K562 (cell line): ENCODE results near the gene NPDC1. TPM values are rescaled to one million over a fixed set of nuclear protein-coding genes. Genes with fewer than 3 reads are reported as not detected.

Experiments
- ATAC-seq: fragments of 200-7000 bp; cut with Tn5 transposase; 3 replicates; pipeline ENCODE4 v1.9.1; 2020; ENCODE audit warnings: moderate library complexity
- BruUV-seq: library from RNA; stranded (reverse); fragments of 400-500 nt; replicated peaks from 2 replicates; lab custom pipeline; 2021; lab: Mats Ljungman, UMichigan
- CTCF ChIA-PET: fragments of 300-600 bp; formaldehyde crosslinking; extraction: SDS; loops from one replicate; lab custom pipeline; 2021; ENCODE audit warnings: low intra/inter-chr PET ratio; lab: Yijun Ruan, JAX
- POLR2A ChIA-PET: fragments of 300-600, 350-650 bp; sonication (Branson Sonifier 250); formaldehyde crosslinking; extraction: SDS; loops from one replicate; lab custom pipeline; 2021; ENCODE audit warnings: antibody characterized with exemption, inconsistent platforms; lab: Yijun Ruan, JAX
- DNase-seq, 4 experiments: peaks; one replicate each; pipeline versions ENCODE4 v3.0.0 to v3.0.0-alpha.2; 2011 to 2018; ENCODE audit warnings: low spot score in 3 of 4, mixed read lengths in 3 of 4; ENCODE audit errors: extremely low read depth in 1 of 4
- FAIRE-seq: peaks from 2 replicates; lab custom pipeline; 2011; peaks lifted over from hg19 to GRCh38; lab: Jason Lieb, UNC
- H2AFZ ChIP-seq: 2 replicates; pipeline ENCODE4 v1.6.0; 2011; ENCODE audit warnings: low read depth, low read length, control low read depth, inconsistent platforms
- H3K27ac ChIP-seq: fragments of 200-600 bp; 3 replicates; pipeline ENCODE4 v1.8.0; 2011; ENCODE audit warnings: low read depth, mild to moderate bottlenecking, control low read depth, inconsistent platforms, low read length, moderate library complexity, mixed read lengths; ENCODE audit errors: extremely low read depth
- H3K27me3 ChIP-seq, 2 experiments: fragments of 300-600 bp in 1 of 2; 2 replicates in 1 of 2; 3 replicates in 1 of 2; pipeline versions ENCODE4 v1.6.0 to v1.8.0; 2011; ENCODE audit warnings: inconsistent platforms in 2 of 2, low read length in 2 of 2, mild to moderate bottlenecking in 1 of 2, mixed read lengths in 1 of 2, moderate library complexity in 1 of 2; ENCODE audit not compliant: control insufficient read depth in 2 of 2, insufficient read depth in 2 of 2
- H3K36me3 ChIP-seq: fragments of 300-600 bp; 3 replicates; pipeline ENCODE4 v1.8.0; 2011; ENCODE audit warnings: mild to moderate bottlenecking, low read length, inconsistent platforms; ENCODE audit not compliant: control insufficient read depth, insufficient read depth
- H3K4me1 ChIP-seq, 2 experiments: fragments of 200-600 bp in 1 of 2; replicated peaks in 1 of 2; 2 replicates in 1 of 2; 3 replicates in 1 of 2; pipeline versions ENCODE4 v1.5.1 to v1.8.0; 2011; ENCODE audit warnings: inconsistent platforms in 2 of 2, low read length in 2 of 2, mild to moderate bottlenecking in 1 of 2, mixed read lengths in 1 of 2, moderate library complexity in 1 of 2; ENCODE audit not compliant: control insufficient read depth in 2 of 2, insufficient read depth in 2 of 2
- H3K4me2 ChIP-seq: 2 replicates; pipeline ENCODE4 v1.6.1; 2011; ENCODE audit warnings: low read length, control low read depth, inconsistent platforms, mixed read lengths; ENCODE audit not compliant: insufficient read depth
- H3K4me3 ChIP-seq: fragments of 200-600 bp; sonication (generic), shearing (Covaris generic); 2 replicates; pipeline ENCODE4 v1.5.1; 2016; ENCODE audit warnings: control low read depth, inconsistent platforms
- H3K79me2 ChIP-seq: fragments of 200-600 bp; 3 replicates; pipeline ENCODE4 v1.8.0; 2011; ENCODE audit warnings: low read length, inconsistent platforms; ENCODE audit not compliant: control insufficient read depth, insufficient read depth
- H3K9ac ChIP-seq, 2 experiments: 2 replicates each; pipeline versions ENCODE4 v1.6.0 to v1.6.1; 2011; ENCODE audit warnings: low read depth in 2 of 2, low read length in 2 of 2, control low read depth in 1 of 2, inconsistent platforms in 1 of 2, mild to moderate bottlenecking in 1 of 2, mixed read lengths in 1 of 2; ENCODE audit not compliant: insufficient read depth in 1 of 2
- H3K9me1 ChIP-seq: one replicate; pipeline ENCODE4 v1.6.0; 2011; ENCODE audit warnings: inconsistent platforms, mild to moderate bottlenecking, low read length, moderate library complexity; ENCODE audit not compliant: control insufficient read depth, insufficient read depth
- H3K9me3 ChIP-seq: replicated peaks from 2 replicates; pipeline ENCODE4 v1.5.1; 2011; ENCODE audit warnings: low read depth, low read length, inconsistent platforms; ENCODE audit not compliant: control insufficient read depth, insufficient read depth
- H4K20me1 ChIP-seq: replicated peaks from 2 replicates; pipeline ENCODE4 v1.6.1; 2011; ENCODE audit warnings: low read length, inconsistent platforms, mixed read lengths; ENCODE audit not compliant: control insufficient read depth, insufficient read depth
- CBX1 ChIP-seq: sonication (generic); IDR thresholded peaks from 2 replicates; pipeline ENCODE4 v1.6.1; 2016; ENCODE audit warnings: antibody characterized with exemption, low read depth, mild to moderate bottlenecking
- DEAF1 ChIP-seq: fragments of 450-650 bp; formaldehyde crosslinking; IDR thresholded peaks from 2 replicates; pipeline ENCODE4 v1.4.0; 2020; ENCODE audit warnings: mild to moderate bottlenecking, moderate library complexity
- GTF2F1 ChIP-seq: IDR thresholded peaks from 2 replicates; pipeline ENCODE4 v1.6.1; 2011; ENCODE audit warnings: low read depth, low read length, improper control_type of control experiment
- HMGN3 ChIP-seq: IDR thresholded peaks from 2 replicates; pipeline ENCODE4 v1.6.1; 2011; ENCODE audit warnings: borderline replicate concordance, low read depth, mild to moderate bottlenecking, mixed read lengths, low read length; ENCODE audit not compliant: insufficient read length; ENCODE audit errors: extremely low read depth
- JUND ChIP-seq, 2 experiments: IDR thresholded peaks; 2 replicates in 1 of 2; 3 replicates in 1 of 2; pipeline ENCODE4 v1.6.1; 2011; ENCODE audit warnings: borderline replicate concordance in 2 of 2, low read depth in 2 of 2, low read length in 2 of 2, improper control_type of control experiment in 1 of 2, missing biosample characterization in 1 of 2, missing genetic modification characterization in 1 of 2, missing genetic modification reagents in 1 of 2
- MYNN ChIP-seq, 2 experiments: sonication (generic); formaldehyde crosslinking in 1 of 2; IDR thresholded peaks; 2 replicates each; pipeline versions ENCODE4 v1.5.0 to v1.6.1; 2016 to 2020; ENCODE audit warnings: antibody characterized with exemption in 1 of 2, missing genetic modification reagents in 1 of 2
- NFIC ChIP-seq: fragments of 450-650 bp; IDR thresholded peaks from 2 replicates; pipeline ENCODE4 v1.6.1; 2017; ENCODE audit warnings: mild to moderate bottlenecking, inconsistent platforms
- PHTF2 ChIP-seq: fragments of 250-450 bp; sonication (Bioruptor Pico); IDR thresholded peaks from 2 replicates; pipeline ENCODE4 v1.5.0; 2021; ENCODE audit warnings: mild to moderate bottlenecking
- USF2 ChIP-seq: sonication (generic); formaldehyde crosslinking; IDR thresholded peaks from 2 replicates; pipeline ENCODE4 v1.5.0; 2020; ENCODE audit warnings: missing genetic modification reagents
- ZBTB7A ChIP-seq: IDR thresholded peaks from 2 replicates; pipeline ENCODE4 v1.6.1; 2011; ENCODE audit warnings: low read depth, mild to moderate bottlenecking, low read length, moderate library complexity, borderline replicate concordance; ENCODE audit not compliant: control insufficient read depth
- ZNF740 ChIP-seq, 3 experiments: fragments of 200-800 bp in 1 of 3; sonication (Bioruptor generic) in 1 of 3; sonication (generic) in 1 of 3; formaldehyde crosslinking in 1 of 3; IDR thresholded peaks; 2 replicates each; pipeline versions ENCODE4 v1.6.1 to v1.8.0; 2016 to 2022; ENCODE audit warnings: mild to moderate bottlenecking in 2 of 3, missing compliant biosample characterization in 2 of 3, missing genetic modification characterization in 2 of 3, missing genetic modification reagents in 1 of 3
- WGBS: fragments of 100-300 bp; shearing (Covaris generic); methylation state at CpG from one replicate; pipeline ENCODE4 v1.1.6; 2016; ENCODE audit warnings: low coverage, mixed read lengths; ENCODE audit not compliant: insufficient coverage; ENCODE audit errors: missing lambda C conversion rate; 5-methylcytosine and 5-hydroxymethylcytosine counted together
- in situ Hi-C: fragments of 300-500 bp; cut with MboI; formaldehyde crosslinking; loops from 4 replicates; pipeline ENCODE4 v1.15.0; 2018; ENCODE audit warnings: inconsistent platforms, mixed read lengths
- intact Hi-C: fragments of 100-400 bp; cut with micrococcal nuclease; formaldehyde crosslinking; loops from 2 replicates; pipeline ENCODE4 v1.14.2; 2022
- polyA plus RNA-seq, 8 experiments: library from polyadenylated mRNA; depleted of rRNA in 4 of 8; stranded (reverse) in 5 of 8; unstranded in 3 of 8; fragments of >200 nt; fragmentation: Nextera tagmentation in 2 of 8; fragmentation: Illumina TruSeq in 1 of 8; extraction: Ambion mirVana in 2 of 8; extraction: Trizol in 1 of 8; gene quantifications; 2 replicates each; pipeline versions ENCODE4 v1.2.1 to v1.2.3, GENCODE V29; 2011 to 2014; ENCODE audit warnings: inconsistent platforms in 1 of 8, missing spikeins in 1 of 8
- total RNA-seq, 7 experiments: library from RNA; depleted of rRNA in 6 of 7; stranded (reverse); fragments of >200 nt in 6 of 7; fragmentation: Illumina TruSeq in 2 of 7; extraction: Trizol in 2 of 7; gene quantifications; 2 replicates each; pipeline versions ENCODE4 v1.2.1 to v1.2.3, GENCODE V29; 2011 to 2021; ENCODE audit warnings: low replicate concordance in 1 of 7
- TF ChIP-seq, protein P1 (sequence below), 2 experiments: fragments of 150-350 bp in 1 of 2; IDR thresholded peaks; 2 replicates each; pipeline ENCODE4 v1.6.1; 2012 to 2016; ENCODE audit warnings: low read depth in 2 of 2, low read length in 2 of 2, mild to moderate bottlenecking in 1 of 2, moderate library complexity in 1 of 2

Gene NPDC1
- total and polyA plus RNA-seq, 9 of the 15 experiments (the other 6 are each of a cell fraction or from before 2014, with no cell fraction given) = 0.06 to 2.1 (median 0.53) TPM; not detected in 3

GRCh38 chr9:136995772-136996311 is 50.1 kb downstream of the NPDC1 start:
- H3K4me3 ChIP-seq = 0 out of 2 replicates have a peak overlapping the region, but pooled peaks have one; percentile 26
- no peak; the same call in 2 of the 3 replicates for ATAC-seq
- peak overlapping the region in 1 of 2 experiments; percentile 88; a peak in 3 of 4 replicates for H3K9ac ChIP-seq
- H3K27me3 ChIP-seq = no peaks in the 10 kb centered on the region
- peaks cover 22% of the 10 kb centered on the region; the same call in 1 of the 3 replicates for H3K36me3 ChIP-seq
- 12% methylated on average over 4 of the region's 12 CpGs for WGBS
- no peaks in the 10 kb centered on the region for H3K9me1 ChIP-seq
- H3K9me3 ChIP-seq = peaks cover 5% of the 10 kb centered on the region
- intact Hi-C loops = no loop called here
- H4K20me1 ChIP-seq = no peaks in the 10 kb centered on the region
- H3K4me1 ChIP-seq = peaks cover 32 to 74% of the 10 kb centered on the region in 2 experiments
- POLR2A ChIA-PET = interaction anchor here (0.6 to 1.3 kb wide), 5 partner anchors 9 to 223 kb away, joined by 3 to 8 read pairs (median 3); no protein-coding TSS in a partner anchor
- TF ChIP-seq JUND (IDR thresholded peaks at IDR 0.05; ENCODE audit: borderline replicate concordance, low read depth, low read length) = no peak
- no peak for TF ChIP-seq JUND (tag; IDR thresholded peaks at IDR 0.05; ENCODE audit: borderline replicate concordance, low read depth, low read length)
- TF ChIP-seq, protein P1, sequence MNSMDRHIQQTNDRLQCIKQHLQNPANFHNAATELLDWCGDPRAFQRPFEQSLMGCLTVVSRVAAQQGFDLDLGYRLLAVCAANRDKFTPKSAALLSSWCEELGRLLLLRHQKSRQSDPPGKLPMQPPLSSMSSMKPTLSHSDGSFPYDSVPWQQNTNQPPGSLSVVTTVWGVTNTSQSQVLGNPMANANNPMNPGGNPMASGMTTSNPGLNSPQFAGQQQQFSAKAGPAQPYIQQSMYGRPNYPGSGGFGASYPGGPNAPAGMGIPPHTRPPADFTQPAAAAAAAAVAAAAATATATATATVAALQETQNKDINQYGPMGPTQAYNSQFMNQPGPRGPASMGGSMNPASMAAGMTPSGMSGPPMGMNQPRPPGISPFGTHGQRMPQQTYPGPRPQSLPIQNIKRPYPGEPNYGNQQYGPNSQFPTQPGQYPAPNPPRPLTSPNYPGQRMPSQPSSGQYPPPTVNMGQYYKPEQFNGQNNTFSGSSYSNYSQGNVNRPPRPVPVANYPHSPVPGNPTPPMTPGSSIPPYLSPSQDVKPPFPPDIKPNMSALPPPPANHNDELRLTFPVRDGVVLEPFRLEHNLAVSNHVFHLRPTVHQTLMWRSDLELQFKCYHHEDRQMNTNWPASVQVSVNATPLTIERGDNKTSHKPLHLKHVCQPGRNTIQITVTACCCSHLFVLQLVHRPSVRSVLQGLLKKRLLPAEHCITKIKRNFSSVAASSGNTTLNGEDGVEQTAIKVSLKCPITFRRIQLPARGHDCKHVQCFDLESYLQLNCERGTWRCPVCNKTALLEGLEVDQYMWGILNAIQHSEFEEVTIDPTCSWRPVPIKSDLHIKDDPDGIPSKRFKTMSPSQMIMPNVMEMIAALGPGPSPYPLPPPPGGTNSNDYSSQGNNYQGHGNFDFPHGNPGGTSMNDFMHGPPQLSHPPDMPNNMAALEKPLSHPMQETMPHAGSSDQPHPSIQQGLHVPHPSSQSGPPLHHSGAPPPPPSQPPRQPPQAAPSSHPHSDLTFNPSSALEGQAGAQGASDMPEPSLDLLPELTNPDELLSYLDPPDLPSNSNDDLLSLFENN (IDR thresholded peaks at IDR 0.05; ENCODE audit: low read depth in 2 of 2, low read length in 2 of 2) = no peak
- TF ChIP-seq DEAF1 = no peak
- TF ChIP-seq NFIC = peak; percentile 22; the same call in 1 of the 2 replicates
- no peak for TF ChIP-seq PHTF2 (CRISPR knock-in tag)
- peak; percentile 28 for TF ChIP-seq HMGN3
- TF ChIP-seq MYNN (IDR thresholded peaks at IDR 0.05) = peak; percentile 19; the same call in 1 of the 2 replicates
- TF ChIP-seq MYNN (CRISPR knock-in tag; IDR thresholded peaks at IDR 0.05) = no peak
- no peak for TF ChIP-seq GTF2F1
- TF ChIP-seq CBX1 = 0 out of 2 replicates have a peak, but pooled peaks have one; percentile 6
- peak; percentile 49; the same call in 1 of the 2 replicates for TF ChIP-seq ZNF740 (CRISPR knock-in tag; IDR thresholded peaks at IDR 0.05)
- no peak for TF ChIP-seq ZNF740 (tag; IDR thresholded peaks at IDR 0.05)
- peak; percentile 27; the same call in 1 of the 2 replicates for TF ChIP-seq ZBTB7A
- TF ChIP-seq USF2 (CRISPR knock-in tag) = no peak
- FAIRE-seq = peak; percentile 26
- H3K79me2 ChIP-seq = peaks cover 18% of the 10 kb centered on the region
- BruUV-seq = no TSS peak
- in situ Hi-C loops = no loop called here
- CTCF ChIA-PET = no interaction called here
- peak overlapping the region; percentile 34; the same call in 1 of the 3 replicates for H3K27ac ChIP-seq
- H2AFZ ChIP-seq = no peak overlapping the region
- DNase-seq = peak in 1 of 4 experiments; percentile 45
- peak overlapping the region; percentile 64; the same call in 1 of the 2 replicates for H3K4me2 ChIP-seq
